ENCODE results near the gene CELF4.

DNA sequence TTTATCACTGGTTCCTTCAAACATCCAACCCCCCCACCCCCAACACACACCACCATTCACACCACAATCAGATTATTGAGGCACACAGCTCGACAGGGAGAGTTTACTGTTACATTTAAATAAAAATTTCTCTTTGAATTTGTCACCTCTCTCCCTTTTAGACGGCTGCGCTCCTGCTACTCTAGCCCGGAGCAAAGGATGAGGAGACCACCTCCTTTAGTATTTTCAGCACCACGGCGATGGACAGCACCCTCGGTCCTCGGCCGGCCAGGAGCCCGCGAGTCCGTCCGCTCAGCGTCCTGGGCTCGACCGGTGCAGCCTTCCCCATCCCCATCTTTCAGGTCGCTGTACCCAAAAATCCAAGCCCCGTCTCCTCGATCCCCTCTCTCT, 892 bp downstream of the CELF4 start:
- TF ChIP-seq, protein P1, sequence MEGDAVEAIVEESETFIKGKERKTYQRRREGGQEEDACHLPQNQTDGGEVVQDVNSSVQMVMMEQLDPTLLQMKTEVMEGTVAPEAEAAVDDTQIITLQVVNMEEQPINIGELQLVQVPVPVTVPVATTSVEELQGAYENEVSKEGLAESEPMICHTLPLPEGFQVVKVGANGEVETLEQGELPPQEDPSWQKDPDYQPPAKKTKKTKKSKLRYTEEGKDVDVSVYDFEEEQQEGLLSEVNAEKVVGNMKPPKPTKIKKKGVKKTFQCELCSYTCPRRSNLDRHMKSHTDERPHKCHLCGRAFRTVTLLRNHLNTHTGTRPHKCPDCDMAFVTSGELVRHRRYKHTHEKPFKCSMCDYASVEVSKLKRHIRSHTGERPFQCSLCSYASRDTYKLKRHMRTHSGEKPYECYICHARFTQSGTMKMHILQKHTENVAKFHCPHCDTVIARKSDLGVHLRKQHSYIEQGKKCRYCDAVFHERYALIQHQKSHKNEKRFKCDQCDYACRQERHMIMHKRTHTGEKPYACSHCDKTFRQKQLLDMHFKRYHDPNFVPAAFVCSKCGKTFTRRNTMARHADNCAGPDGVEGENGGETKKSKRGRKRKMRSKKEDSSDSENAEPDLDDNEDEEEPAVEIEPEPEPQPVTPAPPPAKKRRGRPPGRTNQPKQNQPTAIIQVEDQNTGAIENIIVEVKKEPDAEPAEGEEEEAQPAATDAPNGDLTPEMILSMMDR (optimal IDR thresholded peaks at IDR 0.05 in 1 of 3, IDR thresholded peaks at IDR 0.05 in 1 of 3, conservative IDR thresholded peaks at IDR 0.05 in 1 of 3; ENCODE audit: extremely low read depth in 1 of 3, insufficient read depth in 2 of 3, low read length in 3 of 3) = no peak
- TF ChIP-seq EZH2 (IDR thresholded peaks at IDR 0.05; ENCODE audit: low read length) = no peak

Data from keratinocyte (primary cell).